Tongue (tissue), 2 donors: Measurements from ENCODE around the gene METTL9. TPM values are rescaled to one million over a fixed set of nuclear protein-coding genes. Genes with fewer than 3 reads are reported as not detected.
A peak's percentile ranks its signal among the peaks of the same experiment; 100 is the strongest.
"Not testable (repeated sequence)": the region's sequence is repeated elsewhere in the genome, so short reads cannot be mapped to it uniquely, and the experiment has no call there.

ENCODE experiments used
- DNase-seq: peaks from one replicate; pipeline ENCODE4 v3.0.0-alpha.2; 2015
- total RNA-seq: library from RNA; depleted of rRNA; stranded (reverse); fragments of >200 nt; gene quantifications from one replicate; pipeline ENCODE4 v1.2.3, GENCODE V29; 2014

METTL9 gene
- total RNA-seq, 1 donor from 2014 or later = 164 TPM

DNA sequence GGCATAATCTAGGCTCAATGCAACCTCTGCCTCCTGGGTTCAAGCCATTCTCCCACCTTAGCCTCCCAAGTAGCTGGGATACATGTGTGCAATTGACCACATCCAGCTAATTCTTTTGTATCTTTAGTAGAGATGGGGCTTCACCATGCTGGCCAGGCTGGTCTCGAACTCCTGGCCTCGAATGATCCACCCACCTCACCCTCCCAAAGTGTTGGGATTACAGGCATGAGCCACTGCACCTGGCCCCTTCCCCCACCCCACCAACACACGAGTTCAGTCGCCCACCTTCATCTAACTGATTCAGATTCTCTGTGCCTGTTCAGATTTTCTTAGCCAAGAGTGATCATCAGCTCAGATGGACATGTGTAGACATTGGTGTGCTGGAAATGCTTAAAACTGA, 25.0 kb upstream of the METTL9 start:
- no peak for DNase-seq

DNA sequence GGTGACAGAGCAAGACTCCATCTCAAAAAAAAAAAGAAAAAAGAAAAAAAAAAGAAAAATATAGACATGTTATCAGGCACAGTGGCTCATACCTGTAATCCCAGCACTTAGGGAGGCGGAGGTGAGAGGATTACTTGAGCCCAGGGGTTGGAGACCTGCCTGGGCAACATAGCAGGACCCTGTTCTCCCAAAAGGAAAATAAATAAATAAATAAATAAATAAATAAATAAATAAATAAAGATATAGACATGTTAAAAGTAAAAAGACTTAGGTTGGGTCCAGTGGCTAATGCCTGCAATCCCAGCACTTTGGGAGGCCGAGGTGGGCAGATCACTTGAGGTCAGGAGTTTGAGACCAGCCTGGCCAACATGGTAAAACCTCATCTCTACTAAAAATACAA, 23.1 kb upstream of the METTL9 start:
- not testable (repeated sequence) for DNase-seq

DNA sequence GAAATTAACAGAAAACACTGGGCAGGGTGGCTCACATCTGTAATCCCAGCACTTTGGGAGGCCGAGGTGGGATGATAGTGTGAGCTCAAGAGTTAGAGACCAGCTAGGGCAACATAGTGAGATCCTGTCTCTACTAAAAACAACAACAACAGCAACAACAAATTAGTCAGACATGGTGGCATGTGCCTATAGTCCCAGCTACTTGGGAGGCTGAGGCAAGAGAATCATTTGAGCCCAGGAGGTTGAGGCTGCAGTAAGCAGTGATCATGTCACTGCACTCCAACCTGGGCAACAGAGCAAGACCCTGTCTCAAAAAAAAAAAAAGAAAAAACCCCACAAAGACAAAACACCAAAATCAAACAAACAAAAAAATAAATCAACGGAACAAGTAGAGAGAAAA, 21.9 kb upstream of the METTL9 start:
- not testable (repeated sequence) for DNase-seq

DNA sequence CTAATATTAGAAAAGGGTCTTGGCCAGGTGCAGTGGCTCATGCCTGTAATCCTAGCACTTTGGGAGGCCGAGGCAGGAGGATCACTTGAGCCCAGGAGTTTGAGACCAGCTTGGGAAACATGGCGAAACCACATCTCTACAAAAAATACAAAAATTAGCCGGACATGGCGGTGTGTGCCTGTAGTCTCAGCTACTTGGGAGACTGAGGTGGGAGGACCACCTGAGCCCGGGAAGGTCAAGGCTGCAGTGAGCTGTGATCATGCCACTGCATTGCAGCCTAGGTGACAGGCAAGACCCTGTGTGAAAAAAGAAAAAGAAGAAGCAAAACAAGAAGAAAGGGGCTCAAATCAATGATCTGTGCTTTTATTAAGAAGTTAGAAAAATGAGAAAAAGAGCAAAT, 21.1 kb upstream of the METTL9 start:
- DNase-seq = not testable (repeated sequence)

DNA sequence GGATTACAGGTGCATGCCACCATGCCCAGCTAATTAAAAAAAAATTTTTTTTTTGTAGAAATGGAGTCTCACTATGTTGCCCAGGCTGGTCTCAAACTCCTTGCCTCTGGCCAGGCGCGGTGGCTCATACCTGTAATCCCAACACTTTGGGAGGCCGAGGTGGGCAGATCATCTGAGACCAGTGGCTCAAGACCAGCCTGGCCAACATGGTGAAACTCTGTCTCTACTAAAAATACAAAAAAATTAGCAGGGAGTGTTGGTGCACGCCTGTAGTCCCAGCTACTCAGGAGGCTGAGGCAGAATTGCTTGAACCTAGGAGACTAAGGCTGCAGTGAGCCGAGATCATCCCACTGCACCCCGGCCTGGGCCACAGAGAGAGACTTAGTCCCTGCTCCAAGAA, 19.2 kb upstream of the METTL9 start:
- DNase-seq = not testable (repeated sequence)

DNA sequence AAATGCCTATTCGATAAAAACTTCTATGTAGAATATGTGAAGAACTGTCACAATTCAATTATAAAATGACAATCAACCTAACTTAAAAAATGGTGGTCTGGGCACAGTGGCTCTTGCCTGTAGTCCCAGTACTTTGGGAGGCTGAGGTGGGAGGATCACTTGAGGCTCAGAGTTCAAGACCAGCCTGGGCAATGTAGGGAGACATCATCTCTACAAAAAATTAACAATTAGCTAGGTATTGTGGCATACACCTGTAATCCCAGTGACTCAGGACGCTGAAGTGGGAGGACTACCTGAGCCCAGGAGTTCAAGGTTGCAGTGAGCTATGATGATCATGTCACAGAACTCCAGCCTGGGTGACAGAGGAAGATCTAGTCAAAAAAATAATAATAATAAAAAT, 18.6 kb upstream of the METTL9 start:
- no peak for DNase-seq

DNA sequence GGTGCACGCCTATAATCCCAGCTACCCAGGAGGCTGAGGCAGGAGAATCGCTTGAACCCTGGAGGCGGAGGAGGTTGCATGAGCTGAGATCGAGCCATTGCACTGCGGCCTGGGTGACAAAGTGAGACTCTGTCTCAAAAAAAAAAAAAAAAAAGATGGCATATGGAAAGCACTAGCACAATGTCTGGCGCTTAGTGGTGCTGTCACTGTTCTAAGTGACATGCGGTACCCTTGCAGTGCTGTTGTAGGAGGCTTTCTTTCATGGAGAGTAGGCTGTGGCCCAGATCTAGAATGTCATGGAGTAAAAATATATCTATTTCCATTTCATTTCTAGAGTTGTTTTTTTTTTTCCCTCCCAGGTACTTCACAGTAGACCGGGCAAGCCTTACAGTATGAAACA, 14.6 kb upstream of the METTL9 start:
- DNase-seq = no peak

DNA sequence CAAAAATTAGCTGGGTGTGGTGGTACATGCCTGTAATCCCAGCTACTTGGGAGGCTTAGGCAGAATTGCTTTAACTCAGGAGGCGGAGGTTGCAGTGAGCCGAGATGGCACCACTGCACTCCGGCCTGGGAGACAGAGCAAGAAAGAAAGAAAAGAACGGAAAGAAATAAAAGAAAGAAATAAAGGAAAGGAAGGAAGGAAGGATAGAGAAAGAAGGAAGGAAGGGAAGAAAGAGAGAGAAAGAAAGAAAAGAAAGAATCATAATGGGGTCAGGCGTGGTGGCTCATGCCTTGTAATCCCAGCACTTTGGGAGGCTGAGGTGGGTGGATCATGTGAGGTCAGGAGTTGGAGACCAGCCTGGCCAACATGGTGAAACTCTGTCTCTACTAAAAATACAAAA, 10.8 kb upstream of the METTL9 start:
- DNase-seq = not testable (repeated sequence)

DNA sequence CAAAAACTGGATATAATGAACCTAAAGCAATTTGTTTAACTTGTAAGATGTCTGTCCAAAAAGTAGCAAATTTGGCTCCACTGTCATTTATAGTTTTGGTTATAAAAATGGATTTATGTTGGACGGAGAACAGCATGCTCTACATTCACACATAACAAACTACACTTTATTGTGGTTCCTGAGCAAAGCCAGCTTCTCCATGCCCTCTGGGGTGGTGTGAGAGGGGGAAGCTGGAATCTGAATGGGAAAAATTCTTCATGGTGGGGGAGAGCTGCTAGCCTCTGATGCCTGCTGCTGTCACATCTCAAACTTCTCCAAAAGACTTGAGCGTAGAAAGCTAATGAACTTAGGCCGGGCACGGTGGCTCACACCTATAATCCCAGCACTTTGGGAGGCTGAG, 9.8 kb upstream of the METTL9 start:
- no peak for DNase-seq

DNA sequence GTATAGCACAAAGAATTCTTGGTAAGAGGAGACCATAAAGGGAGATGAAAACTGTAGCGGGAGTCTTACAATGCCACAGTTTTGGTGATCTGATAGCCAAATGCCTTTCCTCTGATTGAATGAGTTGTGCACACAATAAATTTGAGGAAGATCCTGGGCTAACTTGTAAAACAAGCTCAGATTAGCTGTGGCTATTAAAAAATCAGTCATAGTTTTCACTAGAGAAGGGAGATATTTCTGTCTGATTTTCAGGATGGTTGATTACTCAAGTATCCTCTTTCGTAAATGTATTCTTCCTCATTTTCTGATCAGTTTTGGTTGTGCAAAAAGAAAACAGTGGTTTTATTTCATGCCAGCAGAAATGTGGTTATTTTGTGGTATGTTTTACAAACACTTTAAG, 9.1 kb upstream of the METTL9 start:
- no peak for DNase-seq

DNA sequence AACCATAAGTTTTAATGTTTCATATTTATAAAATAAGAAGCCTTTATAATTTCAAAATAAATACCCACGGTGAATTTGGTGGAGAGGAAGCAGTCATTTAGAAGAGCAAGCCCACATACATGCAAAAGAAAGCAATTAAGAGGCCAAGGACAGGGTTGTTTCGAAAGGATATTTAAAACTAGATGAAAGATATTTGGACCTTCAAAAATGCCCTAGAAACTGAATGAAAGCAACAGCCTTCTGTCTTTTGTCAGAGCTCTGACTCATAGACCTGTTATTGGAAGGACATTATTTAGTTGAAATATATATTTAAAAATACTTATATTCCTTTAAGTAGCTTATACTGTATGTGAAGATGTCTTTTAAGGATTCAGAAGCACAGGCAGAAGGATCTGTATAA, 8.6 kb upstream of the METTL9 start:
- DNase-seq = no peak

DNA sequence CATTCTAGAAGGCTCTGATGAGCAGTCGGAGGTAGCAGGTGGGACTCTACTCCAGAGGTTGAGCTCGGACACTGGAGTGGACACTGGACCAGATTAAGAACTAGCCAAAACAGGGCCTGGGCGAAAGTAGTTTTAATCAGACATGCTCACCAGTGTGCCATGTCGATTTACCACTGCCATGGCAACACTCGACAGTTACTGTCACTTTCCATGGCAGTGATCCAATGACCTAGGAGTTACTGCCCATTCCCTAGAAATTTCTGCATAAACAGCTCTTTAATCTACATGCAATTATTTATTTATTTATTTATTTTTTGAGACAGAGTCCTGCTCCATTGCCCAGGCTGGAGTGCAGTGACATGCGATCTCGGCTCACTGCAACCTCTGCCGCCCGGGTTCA, 7.2 kb upstream of the METTL9 start:
- DNase-seq = no peak

DNA sequence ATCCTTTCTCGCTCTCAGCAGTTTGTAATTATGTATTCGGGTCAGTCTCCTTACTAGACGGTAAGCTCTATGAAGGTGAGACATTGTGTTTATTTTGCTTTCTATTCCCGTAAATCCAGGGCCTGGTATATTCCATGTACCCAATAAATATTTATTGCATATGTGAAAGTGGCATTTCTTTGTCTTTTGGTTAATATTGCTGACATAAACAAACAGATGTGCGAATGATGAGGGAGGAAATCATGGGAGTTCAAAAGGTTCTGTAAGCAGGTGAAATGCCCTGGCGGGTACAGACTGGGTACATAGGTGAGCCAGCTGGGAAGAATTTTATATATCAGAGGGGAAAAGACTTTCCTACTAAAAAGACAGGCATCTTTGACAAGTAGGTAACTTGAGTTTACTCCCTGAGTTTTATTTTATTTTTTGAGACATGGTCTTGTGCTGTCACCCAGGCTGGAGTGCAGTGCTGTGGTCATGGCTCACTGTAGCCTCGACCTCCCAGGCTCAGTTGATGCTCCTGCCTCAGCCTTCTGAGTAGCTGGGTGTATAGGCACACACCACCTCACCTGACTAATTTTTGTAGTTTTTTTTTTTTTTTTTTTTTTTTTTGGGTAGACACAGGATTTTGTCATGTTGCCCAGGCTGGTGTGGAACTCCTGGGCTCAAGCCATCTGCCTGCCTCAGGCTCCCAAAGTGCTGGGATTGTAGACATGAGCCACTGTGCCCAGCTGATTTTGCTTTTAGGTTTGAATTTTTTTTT, 5.7 kb upstream of the METTL9 start:
- DNase-seq = no peak

DNA sequence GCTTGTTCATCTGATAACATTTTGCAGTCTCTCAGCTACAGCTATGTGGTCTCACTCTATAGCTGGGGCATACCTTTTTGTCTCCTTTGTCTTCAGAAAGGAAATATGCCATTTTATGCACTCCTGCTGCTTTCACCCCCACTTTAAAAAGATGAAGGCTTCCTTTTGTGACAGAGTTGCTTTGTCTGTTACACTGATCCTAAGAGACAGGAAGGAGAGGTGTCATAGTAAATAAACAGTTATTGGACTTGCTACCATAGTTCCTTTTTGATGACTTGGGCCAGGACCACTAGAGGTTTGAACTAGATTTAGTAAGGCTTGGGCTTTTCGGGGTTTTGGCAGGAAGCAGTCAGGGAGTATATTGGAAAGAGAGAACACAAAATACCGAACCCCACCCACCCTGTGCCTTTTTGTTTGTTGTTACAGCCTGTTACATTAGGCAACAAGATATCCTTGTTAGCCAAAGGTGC, 1.8 kb upstream of the METTL9 start:
- no peak for DNase-seq

DNA sequence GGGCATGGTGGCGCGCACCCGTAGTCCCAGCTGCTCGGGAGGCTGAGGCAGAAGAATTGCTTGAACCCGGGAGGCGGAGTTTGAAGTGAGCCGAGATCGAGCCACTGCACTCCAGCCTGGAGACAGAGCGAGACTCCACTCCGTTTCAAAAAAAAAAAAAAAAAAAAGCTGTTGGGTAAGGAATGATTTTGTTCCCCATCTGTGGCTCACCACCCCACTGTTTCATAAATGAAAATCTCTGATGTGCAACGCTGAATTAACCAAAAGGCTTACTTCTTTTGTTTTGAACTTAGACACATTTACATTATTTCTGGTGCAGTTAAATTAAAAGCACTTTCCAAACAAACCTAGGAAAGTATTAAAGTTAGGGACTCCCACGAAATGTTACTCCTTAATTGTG, 1.2 kb upstream of the METTL9 start:
- no peak for DNase-seq

DNA sequence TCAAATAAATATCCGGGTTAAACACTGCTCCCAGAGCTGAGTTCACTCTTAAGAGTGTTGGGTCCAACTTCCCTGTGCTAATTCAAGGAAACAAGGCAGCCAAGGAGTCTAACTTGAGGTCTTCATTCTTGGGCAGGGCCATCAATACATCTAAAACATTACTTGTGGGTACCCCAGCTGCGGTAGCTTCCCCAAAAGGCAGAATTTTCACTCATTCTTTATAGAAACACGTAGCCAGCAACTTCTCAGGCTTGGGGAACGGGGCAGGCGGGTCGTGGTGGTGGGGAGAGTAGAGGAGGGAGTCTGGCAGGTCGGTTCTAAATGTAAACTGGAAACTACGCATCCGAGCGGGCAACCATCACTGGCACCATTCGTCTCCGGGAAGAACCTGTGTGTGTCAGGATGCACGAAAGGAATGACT, 666 bp upstream of the METTL9 start:
- no peak for DNase-seq

DNA sequence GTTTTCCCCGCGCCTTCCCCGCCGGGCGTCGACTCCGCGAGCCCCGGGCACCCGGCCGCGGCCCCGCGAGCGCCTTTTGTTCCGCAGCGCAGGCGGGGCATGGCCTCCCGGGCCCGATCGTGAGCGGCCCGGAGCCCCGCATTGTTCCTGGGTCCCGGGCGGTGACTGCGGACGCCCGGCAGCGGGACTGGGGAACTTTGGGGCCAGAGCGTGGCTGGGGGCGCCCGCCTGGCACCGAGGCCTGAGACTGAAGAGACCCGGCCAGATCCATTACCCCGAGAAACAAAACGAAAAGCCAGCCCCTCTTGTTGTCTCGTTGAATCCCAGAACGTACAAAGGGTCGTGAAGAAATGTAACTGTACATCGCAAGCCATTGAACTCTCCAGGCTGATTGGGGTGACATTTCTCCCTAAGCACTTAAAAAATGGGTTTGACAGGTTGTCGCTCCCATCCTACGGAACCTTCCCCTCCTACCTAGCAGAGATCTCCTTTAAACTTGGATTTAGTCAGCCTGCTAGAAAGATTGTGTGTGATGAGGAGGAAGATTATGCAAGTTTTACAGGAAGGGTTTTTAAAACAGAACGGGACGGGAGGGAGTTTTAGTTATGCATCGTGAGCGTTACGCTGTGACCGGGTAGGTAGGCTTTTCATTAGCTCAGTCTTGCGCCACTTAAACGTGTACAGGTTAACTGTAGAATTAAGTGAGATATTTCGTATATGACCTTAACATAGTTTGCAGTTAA, 825 bp downstream of the METTL9 start:
- DNase-seq = peak; percentile 45

DNA sequence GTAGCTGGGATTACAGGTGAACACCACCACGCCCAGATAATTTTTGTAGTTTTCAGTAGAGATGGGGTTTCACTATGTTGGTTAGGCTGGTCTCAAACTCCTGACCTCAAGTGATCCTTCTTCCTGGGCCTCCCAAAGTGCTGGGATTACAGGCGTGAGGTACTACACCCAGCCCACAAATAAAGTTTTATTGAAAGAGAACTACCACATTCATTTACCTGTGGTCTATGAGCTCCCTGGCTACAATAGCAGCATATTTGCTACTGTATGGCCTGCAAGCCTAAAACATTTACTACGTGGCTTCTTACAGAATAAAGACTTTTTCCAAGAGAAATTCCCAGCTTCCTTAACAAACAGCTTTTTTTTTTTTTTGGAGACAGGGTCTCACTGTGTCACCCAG, 3.4 kb downstream of the METTL9 start:
- DNase-seq = no peak

DNA sequence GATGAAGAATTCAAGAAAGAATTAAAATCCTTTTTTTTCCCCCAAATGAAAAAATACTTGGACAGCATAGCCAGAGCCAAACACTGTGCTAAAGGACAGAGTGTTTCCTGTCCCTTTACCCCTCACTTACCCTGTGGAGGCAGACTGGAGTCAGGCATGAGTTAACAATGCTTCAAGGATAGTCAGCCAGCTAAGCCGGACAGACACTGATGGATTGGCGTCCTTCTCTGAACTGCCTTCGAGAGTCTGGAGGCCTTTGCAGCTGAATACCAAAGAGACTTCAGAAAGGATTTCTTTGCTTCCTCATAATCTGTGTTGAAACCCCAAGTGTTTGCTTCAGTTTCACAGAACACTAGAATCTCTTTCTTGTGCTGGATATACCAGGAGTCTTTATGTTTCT, 4.6 kb downstream of the METTL9 start:
- no peak for DNase-seq

DNA sequence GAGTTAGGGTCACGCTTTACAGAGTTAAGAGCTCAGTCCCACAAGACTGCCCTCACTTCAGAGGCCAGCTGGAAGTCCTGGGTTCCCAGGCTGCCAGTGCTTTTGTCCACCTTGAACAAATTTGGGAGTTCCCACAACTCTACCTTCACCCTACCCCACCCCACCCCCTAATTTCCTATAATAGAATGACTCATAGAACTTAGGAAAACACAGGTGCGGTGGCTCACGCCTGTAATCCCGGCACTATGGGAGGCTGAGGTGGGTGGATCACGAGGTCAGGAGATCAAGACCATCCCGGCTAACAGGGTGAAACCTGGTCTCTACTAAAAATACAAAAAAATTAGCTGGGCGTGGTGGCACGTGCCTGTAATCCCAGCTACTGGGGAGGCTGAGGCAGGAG, 6.5 kb downstream of the METTL9 start:
- not testable (repeated sequence) for DNase-seq

DNA sequence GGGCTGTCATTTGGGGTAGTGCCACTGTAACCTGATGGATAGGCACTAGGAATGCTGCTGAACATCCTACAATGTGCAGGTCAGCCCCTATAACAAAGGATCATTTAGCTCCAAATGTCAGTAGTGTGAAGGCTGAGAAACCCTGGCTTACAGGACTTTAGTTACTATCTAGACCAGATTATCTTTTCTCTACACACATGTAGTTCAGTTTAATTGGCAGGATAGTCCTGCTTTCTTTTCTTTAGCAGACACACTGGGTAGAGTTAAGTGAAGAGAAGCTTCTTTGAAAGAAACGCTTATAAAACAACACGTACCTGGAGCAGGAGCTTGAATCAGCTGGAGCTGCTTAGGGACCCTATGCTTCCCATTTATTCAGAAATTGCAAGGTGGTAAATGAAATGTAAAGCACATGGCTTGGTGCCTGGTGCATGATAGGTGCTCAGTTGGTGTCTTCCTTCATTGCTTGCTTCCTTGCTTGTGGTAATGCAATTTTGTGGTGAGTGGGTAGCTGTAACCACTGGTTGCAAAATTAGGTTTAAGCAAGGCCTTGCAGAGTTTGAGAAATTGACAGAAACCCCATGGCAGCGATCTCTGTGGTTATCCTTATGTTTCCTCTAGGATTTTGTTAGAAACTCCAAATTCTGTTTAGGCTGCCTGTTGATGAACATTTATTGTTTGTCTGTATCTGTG, 9.4 kb downstream of the METTL9 start:
- DNase-seq = no peak

DNA sequence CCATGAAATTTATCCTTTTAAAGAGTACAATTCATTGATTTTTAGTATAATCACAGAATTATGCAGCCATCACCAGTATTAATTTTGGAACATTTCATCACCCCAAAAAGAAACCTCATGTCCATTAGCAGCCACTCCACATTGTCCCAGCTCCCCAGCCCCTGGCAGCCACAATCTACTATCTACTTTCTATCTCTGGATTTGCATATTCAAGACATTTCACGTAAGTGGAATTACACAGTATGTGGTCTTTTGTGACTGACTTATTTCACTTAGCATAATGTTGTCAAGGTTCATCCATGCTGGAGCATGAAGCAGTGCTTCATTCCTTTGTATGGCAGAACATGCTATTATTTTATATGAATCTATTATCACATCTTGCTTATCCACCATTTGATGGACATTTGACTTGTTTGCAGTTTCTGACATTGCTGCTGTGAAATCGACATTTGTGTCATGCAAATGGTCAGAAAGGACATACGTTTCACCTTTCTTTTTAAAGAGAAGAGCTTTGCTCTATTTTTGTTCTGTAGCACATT, 10.7 kb downstream of the METTL9 start:
- no peak for DNase-seq

DNA sequence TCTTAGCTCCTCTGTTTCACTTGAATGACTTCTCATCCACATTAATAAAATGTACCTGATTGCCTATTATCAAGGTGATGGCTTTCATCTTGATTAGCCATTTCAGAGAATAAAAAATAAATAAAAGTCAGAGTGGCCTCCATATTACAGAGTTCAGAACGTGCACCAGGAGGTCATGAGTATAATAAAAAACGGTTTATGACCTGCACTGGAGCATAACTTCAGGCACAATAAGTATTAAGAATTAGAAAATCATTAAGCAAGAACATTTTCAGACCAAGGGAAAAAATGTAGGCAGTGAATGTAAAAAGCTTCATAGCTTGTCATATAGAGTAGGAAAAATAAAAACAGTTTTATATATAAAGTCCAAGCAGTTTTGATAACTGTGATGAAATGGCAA, 11.4 kb downstream of the METTL9 start:
- DNase-seq = no peak
